HG02798 (cell line): ENCODE results near the gene NUDT4B.
A peak's percentile ranks its signal among the peaks of the same experiment; 100 is the strongest.
"Not testable (repeated sequence)": the region's sequence is repeated elsewhere in the genome, so short reads cannot be mapped to it uniquely, and the experiment has no call there.

Experiments
- ATAC-seq: cut with Tn5 transposase; IDR thresholded peaks from one replicate; pipeline ENCODE4 v1.9.1; 2021; ENCODE audit warnings: mild to moderate bottlenecking; ENCODE audit not compliant: unreplicated experiment, poor library complexity

NUDT4B gene

GRCh38 chr1:148734311-148734662, 14.3 kb upstream of the NUDT4B start:
- ATAC-seq = peak; percentile 44

GRCh38 chr1:148735538-148735937, 13.0 kb upstream of the NUDT4B start:
- ATAC-seq = peak; percentile 57

- ATAC-seq = not testable (repeated sequence)
These were observed 9.9 kb upstream of the NUDT4B start for GRCh38 chr1:148738667-148739066.

GRCh38 chr1:148743200-148743599, 5.4 kb upstream of the NUDT4B start:
- not testable (repeated sequence) for ATAC-seq

GRCh38 chr1:148743726-148744720, 4.6 kb upstream of the NUDT4B start:
- peak; percentile 64 for ATAC-seq

- peak; percentile 92 for ATAC-seq
These were observed 734 bp downstream of the NUDT4B start for GRCh38 chr1:148749335-148749681.

- not testable (repeated sequence) for ATAC-seq
These were observed 7.7 kb downstream of the NUDT4B start for GRCh38 chr1:148756231-148756630.

GRCh38 chr1:148757446-148757845, 8.9 kb downstream of the NUDT4B start:
- not testable (repeated sequence) for ATAC-seq

GRCh38 chr1:148758412-148758811, 9.8 kb downstream of the NUDT4B start:
- peak; percentile 95 for ATAC-seq

GRCh38 chr1:148758925-148759324, 10.4 kb downstream of the NUDT4B start:
- peak; percentile 31 for ATAC-seq

GRCh38 chr1:148759749-148760148, 11.2 kb downstream of the NUDT4B start:
- ATAC-seq = not testable (repeated sequence)

GRCh38 chr1:148760206-148760605, 11.6 kb downstream of the NUDT4B start:
- ATAC-seq = not testable (repeated sequence)

- not testable (repeated sequence) for ATAC-seq
These were observed 12.8 kb downstream of the NUDT4B start for GRCh38 chr1:148761360-148761759.

GRCh38 chr1:148765238-148766019, 16.9 kb downstream of the NUDT4B start:
- not testable (repeated sequence) for ATAC-seq

- ATAC-seq = not testable (repeated sequence)
These were observed 20.0 kb downstream of the NUDT4B start for GRCh38 chr1:148768541-148768940.

- ATAC-seq = not testable (repeated sequence)
These were observed 20.9 kb downstream of the NUDT4B start for GRCh38 chr1:148769495-148769894.

GRCh38 chr1:148773690-148774089, 25.1 kb downstream of the NUDT4B start:
- ATAC-seq = not testable (repeated sequence)

GRCh38 chr1:148774102-148774501, 25.5 kb downstream of the NUDT4B start:
- not testable (repeated sequence) for ATAC-seq

GRCh38 chr1:148775263-148775662, 26.7 kb downstream of the NUDT4B start:
- ATAC-seq = not testable (repeated sequence)

- not testable (repeated sequence) for ATAC-seq
These were observed 29.1 kb downstream of the NUDT4B start for GRCh38 chr1:148777649-148778048.

GRCh38 chr1:148780404-148780803, 31.8 kb downstream of the NUDT4B start:
- ATAC-seq = not testable (repeated sequence)
